ENCODE measurements around the gene IL22RA2. TPM values are rescaled to one million over a fixed set of nuclear protein-coding genes. Genes with fewer than 3 reads are reported as not detected.
A peak's percentile ranks its signal among the peaks of the same experiment; 100 is the strongest.

IL22RA2 gene
- total RNA-seq, 1 donor from 2014 or later, result not detected

GRCh38 chr6:137171053-137171374 is 2.4 kb downstream of the IL22RA2 start:
- Histone ChIP-seq H3K9me3 (no peaks in the 10 kb centered on the region), H3K27ac (no peak overlapping the region)
- intact Hi-C loops (cut with DNase I), result no loop called here

GRCh38 chr6:137170266-137171052 is 3.0 kb downstream of the IL22RA2 start:
- DNase-seq (no peak), ATAC-seq (no peak)
- Histone ChIP-seq H3K4me1 (no peaks in the 10 kb centered on the region), H3K4me3 (no peak overlapping the region), H3K27me3 (ENCODE audit: low read depth) (no peaks in the 10 kb centered on the region), H3K27ac (no peak overlapping the region), H3K9me3 (no peaks in the 10 kb centered on the region), H3K36me3 (no peaks in the 10 kb centered on the region)
- intact Hi-C loops (cut with DNase I), result no loop called here
- no peak for TF ChIP-seq CTCF (IDR thresholded peaks at IDR 0.05)

More at GRCh38 chr6:137171053-137171374, 2.4 kb downstream of the IL22RA2 start:
- DNase-seq, result no peak
- ATAC-seq, result no peak
- Histone ChIP-seq H3K36me3 (no peaks in the 10 kb centered on the region), H3K27me3 (ENCODE audit: low read depth) (no peaks in the 10 kb centered on the region), H3K4me3 (no peak overlapping the region), H3K4me1 (no peaks in the 10 kb centered on the region)
- no peak for TF ChIP-seq CTCF (IDR thresholded peaks at IDR 0.05)

- Histone ChIP-seq H3K9me3 (no peaks in the 10 kb centered on the region), H3K27me3 (ENCODE audit: low read depth) (no peaks in the 10 kb centered on the region), H3K4me3 (no peak overlapping the region), H3K36me3 (no peaks in the 10 kb centered on the region), H3K27ac (no peak overlapping the region), H3K4me1 (no peaks in the 10 kb centered on the region)
- ATAC-seq (no peak), DNase-seq (no peak)
- TF ChIP-seq CTCF (IDR thresholded peaks at IDR 0.05), result no peak
- intact Hi-C loops (cut with DNase I), result no loop called here
Observed at GRCh38 chr6:137167702-137168377, 5.6 kb downstream of the IL22RA2 start.

- Histone ChIP-seq H3K36me3 (no peaks in the 10 kb centered on the region), H3K27me3 (ENCODE audit: low read depth) (no peaks in the 10 kb centered on the region), H3K27ac (no peak overlapping the region), H3K4me1 (no peaks in the 10 kb centered on the region), H3K4me3 (no peak overlapping the region), H3K9me3 (no peaks in the 10 kb centered on the region)
- no peak for DNase-seq
- peak; percentile 39 to 64 for ATAC-seq
- intact Hi-C loops (cut with DNase I), result no loop called here
- TF ChIP-seq CTCF (IDR thresholded peaks at IDR 0.05), result peak; percentile 30
Observed at GRCh38 chr6:137166247-137167098, 7.0 kb downstream of the IL22RA2 start.

- intact Hi-C loops (cut with DNase I), result no loop called here
- TF ChIP-seq CTCF (IDR thresholded peaks at IDR 0.05), result no peak
- Histone ChIP-seq H3K27ac (no peak overlapping the region), H3K27me3 (ENCODE audit: low read depth) (no peaks in the 10 kb centered on the region), H3K9me3 (no peaks in the 10 kb centered on the region), H3K4me1 (no peaks in the 10 kb centered on the region), H3K36me3 (no peaks in the 10 kb centered on the region), H3K4me3 (no peak overlapping the region)
- peak in 1 of 2 donors; percentile 50 for ATAC-seq
- DNase-seq, result no peak
Observed at GRCh38 chr6:137165375-137166246, 7.8 kb downstream of the IL22RA2 start.
